ENCODE results near the gene SLC30A3.

GRCh38 chr2:27264753-27265535 lies 2.1 kb upstream of the SLC30A3 start:
- TF ChIP-seq CTCF (conservative IDR thresholded peaks at IDR 0.05 in 1 of 2, IDR thresholded peaks at IDR 0.05 in 1 of 2; ENCODE audit: low read depth in 1 of 2, low read length in 2 of 2) (peak; percentile 28 to 48), EZH2 (IDR thresholded peaks at IDR 0.05; ENCODE audit: low read length, missing control alignments) (no peak)

Measured in fibroblast of lung (primary cell).